SU-DHL-6 (cell line): ENCODE data around the gene CYBRD1.

Experiments
- H2AFZ ChIP-seq: fragments of 200-600 bp; sonication (generic); 2 replicates; pipeline ENCODE4 v1.6.1; 2014; ENCODE audit warnings: low read depth, mild to moderate bottlenecking, moderate library complexity, mixed read lengths, antibody characterized with exemption, low read length; ENCODE audit not compliant: severe bottlenecking
- H3F3A ChIP-seq: fragments of 200-600 bp; shearing (Covaris generic); 2 replicates; pipeline ENCODE4 v1.6.0; 2016; ENCODE audit warnings: antibody characterized with exemption, mild to moderate bottlenecking; ENCODE audit not compliant: insufficient read depth
- H3K27ac ChIP-seq: fragments of 200-600 bp; sonication (generic); 2 replicates; pipeline ENCODE4 v1.5.1; 2016; ENCODE audit warnings: low read depth, mild to moderate bottlenecking, low read length, moderate library complexity, mixed read lengths
- H3K27me3 ChIP-seq: fragments of 200-600 bp; sonication (generic), shearing (Covaris generic); 2 replicates; pipeline ENCODE4 v1.6.0; 2014; ENCODE audit warnings: mild to moderate bottlenecking, low read length
- H3K36me3 ChIP-seq: fragments of 200-600 bp; sonication (generic); 2 replicates; pipeline ENCODE4 v1.6.1; 2014; ENCODE audit warnings: mild to moderate bottlenecking, low read length, mixed read lengths
- H3K4me2 ChIP-seq: fragments of 300-600, 200-600 bp; shearing (Covaris generic), sonication (generic); 2 replicates; pipeline ENCODE4 v1.6.0; 2014; ENCODE audit warnings: low read length, low read depth, mild to moderate bottlenecking; ENCODE audit not compliant: poor library complexity, severe bottlenecking
- H3K4me3 ChIP-seq: fragments of 200-600 bp; sonication (generic); 2 replicates; pipeline ENCODE4 v1.5.1; 2014; ENCODE audit warnings: antibody characterized with exemption, low read length, mild to moderate bottlenecking, mixed read lengths; ENCODE audit not compliant: insufficient read depth, poor library complexity, severe bottlenecking
- H3K79me2 ChIP-seq: fragments of 200-600 bp; sonication (generic); 2 replicates; pipeline ENCODE4 v1.6.1; 2014; ENCODE audit warnings: mild to moderate bottlenecking, low read length, moderate library complexity; ENCODE audit not compliant: insufficient read depth
- H3K9ac ChIP-seq: fragments of 200-600 bp; sonication (generic); 2 replicates; pipeline ENCODE4 v1.7.0; 2014; ENCODE audit warnings: mild to moderate bottlenecking, low read length
- H3K9me2 ChIP-seq: fragments of 200-600 bp; sonication (generic); replicated peaks from 2 replicates; pipeline ENCODE4 v1.6.1; 2014; ENCODE audit warnings: low read length; ENCODE audit not compliant: insufficient read depth
- H3K9me3 ChIP-seq: fragments of 200-600 bp; sonication (generic); 2 replicates; pipeline ENCODE4 v1.6.1; 2014; ENCODE audit warnings: low read length, mixed read lengths; ENCODE audit not compliant: insufficient read depth
- H4K20me1 ChIP-seq: fragments of 200-600 bp; sonication (generic); 2 replicates; pipeline ENCODE4 v1.6.1; 2014; ENCODE audit warnings: low read depth, mild to moderate bottlenecking, antibody characterized with exemption, low read length, moderate library complexity, mixed read lengths
- EZH2phosphoT487 ChIP-seq: fragments of 200-600 bp; sonication (generic), shearing (Covaris generic); conservative IDR thresholded peaks from 2 replicates; pipeline ENCODE4 v1.6.1; 2018; ENCODE audit warnings: mild to moderate bottlenecking, antibody characterized with exemption, low read length, moderate library complexity, mixed read lengths
- TF ChIP-seq, protein P1 (sequence below): fragments of 200-600 bp; sonication (generic); IDR thresholded peaks from one replicate; pipeline ENCODE4 v1.5.1; 2017; ENCODE audit warnings: antibody characterized with exemption, mild to moderate bottlenecking, low read length, moderate library complexity; ENCODE audit not compliant: insufficient read depth, poor library complexity, severe bottlenecking

The CYBRD1 gene

DNA sequence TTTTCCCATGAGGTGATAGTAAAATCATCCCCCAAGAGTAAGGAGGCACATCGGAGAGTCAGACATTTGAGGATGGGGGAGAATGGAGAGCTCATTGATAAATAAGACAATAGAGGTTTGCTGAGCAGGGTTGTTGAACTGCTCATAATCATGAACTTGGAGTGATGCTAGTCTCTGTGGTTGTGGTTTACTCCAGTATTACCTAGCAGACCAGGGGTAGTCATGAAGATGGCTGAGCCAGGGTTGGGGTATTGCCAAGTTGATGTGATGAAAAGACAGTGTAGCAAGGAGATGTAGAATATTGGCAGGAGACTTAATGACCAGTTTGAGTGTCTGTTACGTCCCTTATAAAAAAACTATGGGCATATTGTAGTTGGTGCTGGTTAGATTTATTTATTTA, 25.4 kb downstream of the CYBRD1 start:
- H3K27ac ChIP-seq: no peak overlapping the region
- H3K79me2 ChIP-seq: no peaks in the 10 kb centered on the region
- no peak overlapping the region for H3K4me2 ChIP-seq
- no peaks in the 10 kb centered on the region for H3K9me2 ChIP-seq
- H3F3A ChIP-seq: no peaks in the 10 kb centered on the region
- no peaks in the 10 kb centered on the region for H3K9me3 ChIP-seq
- no peaks in the 10 kb centered on the region for H4K20me1 ChIP-seq
- no peak overlapping the region for H2AFZ ChIP-seq
- H3K9ac ChIP-seq: no peak overlapping the region
- no peaks in the 10 kb centered on the region for H3K36me3 ChIP-seq
- H3K4me3 ChIP-seq: no peak overlapping the region
- TF ChIP-seq EZH2phosphoT487: no peak
- TF ChIP-seq, protein P1, sequence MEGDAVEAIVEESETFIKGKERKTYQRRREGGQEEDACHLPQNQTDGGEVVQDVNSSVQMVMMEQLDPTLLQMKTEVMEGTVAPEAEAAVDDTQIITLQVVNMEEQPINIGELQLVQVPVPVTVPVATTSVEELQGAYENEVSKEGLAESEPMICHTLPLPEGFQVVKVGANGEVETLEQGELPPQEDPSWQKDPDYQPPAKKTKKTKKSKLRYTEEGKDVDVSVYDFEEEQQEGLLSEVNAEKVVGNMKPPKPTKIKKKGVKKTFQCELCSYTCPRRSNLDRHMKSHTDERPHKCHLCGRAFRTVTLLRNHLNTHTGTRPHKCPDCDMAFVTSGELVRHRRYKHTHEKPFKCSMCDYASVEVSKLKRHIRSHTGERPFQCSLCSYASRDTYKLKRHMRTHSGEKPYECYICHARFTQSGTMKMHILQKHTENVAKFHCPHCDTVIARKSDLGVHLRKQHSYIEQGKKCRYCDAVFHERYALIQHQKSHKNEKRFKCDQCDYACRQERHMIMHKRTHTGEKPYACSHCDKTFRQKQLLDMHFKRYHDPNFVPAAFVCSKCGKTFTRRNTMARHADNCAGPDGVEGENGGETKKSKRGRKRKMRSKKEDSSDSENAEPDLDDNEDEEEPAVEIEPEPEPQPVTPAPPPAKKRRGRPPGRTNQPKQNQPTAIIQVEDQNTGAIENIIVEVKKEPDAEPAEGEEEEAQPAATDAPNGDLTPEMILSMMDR: no peak
- no peaks in the 10 kb centered on the region for H3K27me3 ChIP-seq

DNA sequence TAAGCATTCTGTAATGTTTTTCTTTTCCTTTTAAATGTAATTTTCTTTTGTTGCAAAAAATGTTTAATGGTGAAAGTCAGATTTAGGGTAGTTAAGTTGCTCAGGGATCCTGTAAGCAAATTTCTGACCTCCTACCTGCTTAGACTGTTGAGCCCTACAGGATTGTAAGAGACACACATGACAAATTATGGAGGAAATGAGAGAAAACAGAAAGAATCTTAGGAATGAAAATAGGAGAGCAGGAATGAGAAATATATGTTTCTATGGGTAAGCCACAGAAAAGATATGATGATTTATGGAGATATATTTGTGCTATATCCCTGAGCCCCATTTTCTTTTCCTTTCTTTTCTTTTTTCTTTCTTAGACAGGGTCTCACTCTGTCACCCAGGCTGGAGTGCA, 28.3 kb downstream of the CYBRD1 start:
- no peak overlapping the region for H3K4me3 ChIP-seq
- TF ChIP-seq EZH2phosphoT487: no peak
- TF ChIP-seq, protein P1: no peak
- no peak overlapping the region for H3K27ac ChIP-seq
- H3K27me3 ChIP-seq: no peaks in the 10 kb centered on the region
- H3K9me2 ChIP-seq: no peaks in the 10 kb centered on the region
- H3K9me3 ChIP-seq: no peaks in the 10 kb centered on the region
- no peaks in the 10 kb centered on the region for H3F3A ChIP-seq
- H4K20me1 ChIP-seq: no peaks in the 10 kb centered on the region
- no peaks in the 10 kb centered on the region for H3K79me2 ChIP-seq
- no peak overlapping the region for H3K9ac ChIP-seq
- H3K36me3 ChIP-seq: no peaks in the 10 kb centered on the region
- no peak overlapping the region for H3K4me2 ChIP-seq
- H2AFZ ChIP-seq: no peak overlapping the region

DNA sequence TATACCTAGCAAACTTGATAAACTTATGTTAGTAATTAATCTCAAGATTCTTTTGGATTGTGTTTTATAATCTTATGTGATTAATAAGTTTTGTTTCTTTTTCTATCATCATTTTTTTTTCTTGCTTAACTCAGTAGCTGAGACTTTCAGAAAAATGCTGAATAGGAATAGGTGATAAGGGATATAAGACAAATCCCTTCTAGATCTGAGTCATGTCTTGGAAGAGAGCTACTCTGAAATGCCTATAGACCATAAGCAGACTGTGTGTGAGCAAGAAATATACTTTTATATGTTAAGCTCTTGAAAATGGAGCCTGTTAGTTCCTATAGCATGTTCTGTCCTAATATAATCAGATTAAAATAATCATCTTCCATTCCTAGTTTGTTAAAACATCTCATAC, 29.6 kb downstream of the CYBRD1 start:
- H3K79me2 ChIP-seq: no peaks in the 10 kb centered on the region
- H4K20me1 ChIP-seq: no peaks in the 10 kb centered on the region
- TF ChIP-seq EZH2phosphoT487: no peak
- TF ChIP-seq, protein P1: no peak
- no peaks in the 10 kb centered on the region for H3K27me3 ChIP-seq
- no peaks in the 10 kb centered on the region for H3K9me2 ChIP-seq
- H3K4me2 ChIP-seq: no peak overlapping the region
- no peaks in the 10 kb centered on the region for H3K36me3 ChIP-seq
- no peak overlapping the region for H3K4me3 ChIP-seq
- H3F3A ChIP-seq: no peaks in the 10 kb centered on the region
- no peak overlapping the region for H3K9ac ChIP-seq
- no peak overlapping the region for H2AFZ ChIP-seq
- H3K27ac ChIP-seq: no peak overlapping the region
- no peaks in the 10 kb centered on the region for H3K9me3 ChIP-seq
